GM23338 (cell line): Measurements from ENCODE around the gene GPD2. TPM values are rescaled to one million over a fixed set of nuclear protein-coding genes. Genes with fewer than 3 reads are reported as not detected.

Experiments used
- ATAC-seq: fragments of 200-7000 bp; cut with Tn5 transposase; 3 replicates; pipeline ENCODE4 v1.9.1; 2020
- DNase-seq: peaks from one replicate; pipeline ENCODE4 v3.0.0-alpha.2; 2015; ENCODE audit warnings: low spot score
- H2AFZ ChIP-seq: fragments of 200-600 bp; sonication (generic); 2 replicates; pipeline ENCODE4 v1.8.0; 2016; ENCODE audit warnings: antibody characterized with exemption, mild to moderate bottlenecking, moderate library complexity
- H3F3A ChIP-seq: fragments of 200-600 bp; sonication (generic); replicated peaks from 2 replicates; pipeline ENCODE4 v1.8.0; 2017; ENCODE audit warnings: antibody characterized with exemption, mixed run types, low read depth
- H3K27ac ChIP-seq: fragments of 200-600 bp; sonication (generic); 2 replicates; pipeline ENCODE4 v1.6.1; 2016; ENCODE audit warnings: low read depth
- H3K27me3 ChIP-seq: fragments of 200-600 bp; sonication (generic); 2 replicates; pipeline ENCODE4 v1.8.0; 2016; ENCODE audit warnings: mild to moderate bottlenecking, mixed run types, moderate library complexity; ENCODE audit not compliant: insufficient read depth
- H3K36me3 ChIP-seq: fragments of 200-600 bp; sonication (generic); 2 replicates; pipeline ENCODE4 v1.8.0; 2016; ENCODE audit warnings: mild to moderate bottlenecking; ENCODE audit not compliant: insufficient read depth
- H3K4me1 ChIP-seq: fragments of 200-600 bp; sonication (generic); 2 replicates; pipeline ENCODE4 v1.8.0; 2016; ENCODE audit warnings: mild to moderate bottlenecking, moderate library complexity; ENCODE audit not compliant: insufficient read depth
- H3K4me2 ChIP-seq: fragments of 200-600 bp; sonication (generic); 2 replicates; pipeline ENCODE4 v1.7.1; 2017; ENCODE audit warnings: mixed run types
- H3K4me3 ChIP-seq: fragments of 200-600 bp; sonication (generic); 2 replicates; pipeline ENCODE4 v1.6.1; 2016; ENCODE audit warnings: mixed run types
- H3K79me2 ChIP-seq: fragments of 200-600 bp; sonication (generic); replicated peaks from 2 replicates; pipeline ENCODE4 v1.8.0; 2017; ENCODE audit warnings: mild to moderate bottlenecking; ENCODE audit not compliant: insufficient read depth
- H3K9me2 ChIP-seq: fragments of 200-600 bp; sonication (generic); 2 replicates; pipeline ENCODE4 v1.8.0; 2017; ENCODE audit not compliant: insufficient read depth
- H4K20me1 ChIP-seq: fragments of 200-600 bp; sonication (generic); replicated peaks from 2 replicates; pipeline ENCODE4 v1.8.0; 2017; ENCODE audit warnings: mild to moderate bottlenecking; ENCODE audit not compliant: insufficient read depth
- H3K27ac Mint-ChIP-seq: 2 replicates; pipeline ENCODE4 v1.8.0; 2020; ENCODE audit warnings: inconsistent platforms, mild to moderate bottlenecking, moderate library complexity, mixed read lengths
- H3K27me3 Mint-ChIP-seq: 3 replicates; pipeline ENCODE4 v1.8.0; 2022; ENCODE audit warnings: low read depth, mild to moderate bottlenecking, moderate library complexity, mixed read lengths, inconsistent platforms; ENCODE audit not compliant: insufficient read depth, poor library complexity
- H3K36me3 Mint-ChIP-seq: 3 replicates; pipeline ENCODE4 v1.8.0; 2021; ENCODE audit warnings: low read depth, mild to moderate bottlenecking, inconsistent platforms, moderate library complexity, mixed read lengths
- H3K4me1 Mint-ChIP-seq: 3 replicates; pipeline ENCODE4 v1.8.0; 2020; ENCODE audit warnings: mild to moderate bottlenecking, inconsistent platforms, mixed read lengths
- H3K4me3 Mint-ChIP-seq: 3 replicates; pipeline ENCODE4 v1.8.0; 2021; ENCODE audit warnings: moderate library complexity, mild to moderate bottlenecking, inconsistent platforms, mixed read lengths
- H3K9me3 Mint-ChIP-seq: 3 replicates; pipeline ENCODE4 v1.8.0; 2020; ENCODE audit warnings: moderate library complexity, mild to moderate bottlenecking, inconsistent platforms, mixed read lengths
- CREB1 ChIP-seq: fragments of 250-450 bp; sonication (Bioruptor Pico); IDR thresholded peaks from 2 replicates; pipeline ENCODE4 v1.5.0; 2020; ENCODE audit warnings: low read depth, mild to moderate bottlenecking, moderate library complexity
- ETS1 ChIP-seq: IDR thresholded peaks from 2 replicates; pipeline ENCODE4 v1.6.1; 2016; ENCODE audit warnings: antibody characterized with exemption
- EZH2 ChIP-seq: fragments of 200-600 bp; sonication (generic); IDR thresholded peaks from one replicate; pipeline ENCODE4 v1.8.0; 2017; ENCODE audit warnings: antibody characterized with exemption, mild to moderate bottlenecking, low read depth; ENCODE audit not compliant: unreplicated experiment
- EZH2phosphoT487 ChIP-seq: fragments of 200-600 bp; sonication (generic); IDR thresholded peaks from one replicate; pipeline ENCODE4 v1.8.1; 2018; ENCODE audit warnings: antibody characterized with exemption; ENCODE audit not compliant: unreplicated experiment
- JUNB ChIP-seq: IDR thresholded peaks from one replicate; pipeline ENCODE4 v1.6.1; 2016; ENCODE audit warnings: antibody characterized with exemption; ENCODE audit not compliant: unreplicated experiment
- NANOG ChIP-seq: IDR thresholded peaks from 2 replicates; pipeline ENCODE4 v1.6.1; 2016; ENCODE audit warnings: antibody characterized with exemption, borderline replicate concordance
- POLR2AphosphoS5 ChIP-seq: IDR thresholded peaks from 2 replicates; pipeline ENCODE4 v1.6.1; 2016; ENCODE audit warnings: antibody characterized with exemption, low read depth
- STAT1 ChIP-seq: IDR thresholded peaks from one replicate; pipeline ENCODE4 v1.6.1; 2016; ENCODE audit warnings: antibody characterized with exemption; ENCODE audit not compliant: unreplicated experiment
- ZNF114 ChIP-seq: fragments of 250-450 bp; sonication (Bioruptor Pico); IDR thresholded peaks from 2 replicates; pipeline ENCODE4 v1.5.0; 2020; ENCODE audit warnings: mild to moderate bottlenecking, moderate library complexity
- ZNF331 ChIP-seq: fragments of 250-450 bp; sonication (Bioruptor Pico); IDR thresholded peaks from 2 replicates; pipeline ENCODE4 v1.5.0; 2020; ENCODE audit warnings: low read depth, mild to moderate bottlenecking, moderate library complexity
- polyA plus RNA-seq: library from polyadenylated mRNA; unstranded; fragments of >200 nt; fragmentation: Nextera tagmentation; extraction: Ambion mirVana; gene quantifications from 2 replicates; pipeline ENCODE4 v1.2.1, GENCODE V29; 2016
- total RNA-seq: library from RNA; depleted of rRNA; stranded (reverse); fragments of >200 nt; shearing (Covaris generic); gene quantifications from 2 replicates; pipeline ENCODE4 v1.2.3, GENCODE V29; 2014
- TF ChIP-seq, protein P1 (sequence below), 2 experiments: fragments of 200-600 bp in 1 of 2; sonication (generic) in 1 of 2; conservative IDR thresholded peaks; 2 replicates each; pipeline versions ENCODE4 v1.5.1 to v1.6.1; 2016 to 2017; ENCODE audit warnings: antibody characterized with exemption in 2 of 2, low read depth in 2 of 2, mild to moderate bottlenecking in 2 of 2, moderate library complexity in 1 of 2
- TF ChIP-seq, protein P2 (sequence below): fragments of 250-450 bp; sonication (Bioruptor Pico); IDR thresholded peaks from 2 replicates; pipeline ENCODE4 v1.5.0; 2020; ENCODE audit warnings: mild to moderate bottlenecking, moderate library complexity
- TF ChIP-seq, protein P3 (sequence below): IDR thresholded peaks from one replicate; pipeline ENCODE4 v1.6.1; 2018; ENCODE audit warnings: antibody characterized with exemption; ENCODE audit not compliant: unreplicated experiment

Gene GPD2
- total and polyA plus RNA-seq, 2 experiments from 2014 or later = 9.4 to 67.4 TPM

- no peaks in the 10 kb centered on the region for H3K36me3 Mint-ChIP-seq
- H3K27ac Mint-ChIP-seq = no peak overlapping the region
- Histone ChIP-seq H3K4me3 (no peak overlapping the region), H3K9me2 (peaks cover 4% of the 10 kb centered on the region; the same call in 1 of the 2 replicates), H3K4me2 (no peak overlapping the region), H3K4me1 (peaks cover 5% of the 10 kb centered on the region; the same call in 1 of the 2 replicates), H3F3A (no peaks in the 10 kb centered on the region), H3K36me3 (no peaks in the 10 kb centered on the region), H4K20me1 (no peaks in the 10 kb centered on the region), H3K79me2 (no peaks in the 10 kb centered on the region), H3K27ac (no peak overlapping the region), H2AFZ (no peak overlapping the region), H3K27me3 (no peaks in the 10 kb centered on the region)
- H3K4me3 Mint-ChIP-seq = no peak overlapping the region
- H3K4me1 Mint-ChIP-seq = peaks cover 20% of the 10 kb centered on the region
- DNase-seq (no peak), ATAC-seq (no peak)
- H3K9me3 Mint-ChIP-seq = no peaks in the 10 kb centered on the region
- no peaks in the 10 kb centered on the region for H3K27me3 Mint-ChIP-seq
- TF ChIP-seq, protein P1, sequence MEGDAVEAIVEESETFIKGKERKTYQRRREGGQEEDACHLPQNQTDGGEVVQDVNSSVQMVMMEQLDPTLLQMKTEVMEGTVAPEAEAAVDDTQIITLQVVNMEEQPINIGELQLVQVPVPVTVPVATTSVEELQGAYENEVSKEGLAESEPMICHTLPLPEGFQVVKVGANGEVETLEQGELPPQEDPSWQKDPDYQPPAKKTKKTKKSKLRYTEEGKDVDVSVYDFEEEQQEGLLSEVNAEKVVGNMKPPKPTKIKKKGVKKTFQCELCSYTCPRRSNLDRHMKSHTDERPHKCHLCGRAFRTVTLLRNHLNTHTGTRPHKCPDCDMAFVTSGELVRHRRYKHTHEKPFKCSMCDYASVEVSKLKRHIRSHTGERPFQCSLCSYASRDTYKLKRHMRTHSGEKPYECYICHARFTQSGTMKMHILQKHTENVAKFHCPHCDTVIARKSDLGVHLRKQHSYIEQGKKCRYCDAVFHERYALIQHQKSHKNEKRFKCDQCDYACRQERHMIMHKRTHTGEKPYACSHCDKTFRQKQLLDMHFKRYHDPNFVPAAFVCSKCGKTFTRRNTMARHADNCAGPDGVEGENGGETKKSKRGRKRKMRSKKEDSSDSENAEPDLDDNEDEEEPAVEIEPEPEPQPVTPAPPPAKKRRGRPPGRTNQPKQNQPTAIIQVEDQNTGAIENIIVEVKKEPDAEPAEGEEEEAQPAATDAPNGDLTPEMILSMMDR (conservative IDR thresholded peaks at IDR 0.05; ENCODE audit: low read depth in 2 of 2) = no peak
- no peak for TF ChIP-seq ZNF114
- no peak for TF ChIP-seq POLR2AphosphoS5
- no peak for TF ChIP-seq CREB1 (CRISPR knock-in tag)
- no peak for TF ChIP-seq ZNF331 (CRISPR knock-in tag)
- TF ChIP-seq, protein P2, sequence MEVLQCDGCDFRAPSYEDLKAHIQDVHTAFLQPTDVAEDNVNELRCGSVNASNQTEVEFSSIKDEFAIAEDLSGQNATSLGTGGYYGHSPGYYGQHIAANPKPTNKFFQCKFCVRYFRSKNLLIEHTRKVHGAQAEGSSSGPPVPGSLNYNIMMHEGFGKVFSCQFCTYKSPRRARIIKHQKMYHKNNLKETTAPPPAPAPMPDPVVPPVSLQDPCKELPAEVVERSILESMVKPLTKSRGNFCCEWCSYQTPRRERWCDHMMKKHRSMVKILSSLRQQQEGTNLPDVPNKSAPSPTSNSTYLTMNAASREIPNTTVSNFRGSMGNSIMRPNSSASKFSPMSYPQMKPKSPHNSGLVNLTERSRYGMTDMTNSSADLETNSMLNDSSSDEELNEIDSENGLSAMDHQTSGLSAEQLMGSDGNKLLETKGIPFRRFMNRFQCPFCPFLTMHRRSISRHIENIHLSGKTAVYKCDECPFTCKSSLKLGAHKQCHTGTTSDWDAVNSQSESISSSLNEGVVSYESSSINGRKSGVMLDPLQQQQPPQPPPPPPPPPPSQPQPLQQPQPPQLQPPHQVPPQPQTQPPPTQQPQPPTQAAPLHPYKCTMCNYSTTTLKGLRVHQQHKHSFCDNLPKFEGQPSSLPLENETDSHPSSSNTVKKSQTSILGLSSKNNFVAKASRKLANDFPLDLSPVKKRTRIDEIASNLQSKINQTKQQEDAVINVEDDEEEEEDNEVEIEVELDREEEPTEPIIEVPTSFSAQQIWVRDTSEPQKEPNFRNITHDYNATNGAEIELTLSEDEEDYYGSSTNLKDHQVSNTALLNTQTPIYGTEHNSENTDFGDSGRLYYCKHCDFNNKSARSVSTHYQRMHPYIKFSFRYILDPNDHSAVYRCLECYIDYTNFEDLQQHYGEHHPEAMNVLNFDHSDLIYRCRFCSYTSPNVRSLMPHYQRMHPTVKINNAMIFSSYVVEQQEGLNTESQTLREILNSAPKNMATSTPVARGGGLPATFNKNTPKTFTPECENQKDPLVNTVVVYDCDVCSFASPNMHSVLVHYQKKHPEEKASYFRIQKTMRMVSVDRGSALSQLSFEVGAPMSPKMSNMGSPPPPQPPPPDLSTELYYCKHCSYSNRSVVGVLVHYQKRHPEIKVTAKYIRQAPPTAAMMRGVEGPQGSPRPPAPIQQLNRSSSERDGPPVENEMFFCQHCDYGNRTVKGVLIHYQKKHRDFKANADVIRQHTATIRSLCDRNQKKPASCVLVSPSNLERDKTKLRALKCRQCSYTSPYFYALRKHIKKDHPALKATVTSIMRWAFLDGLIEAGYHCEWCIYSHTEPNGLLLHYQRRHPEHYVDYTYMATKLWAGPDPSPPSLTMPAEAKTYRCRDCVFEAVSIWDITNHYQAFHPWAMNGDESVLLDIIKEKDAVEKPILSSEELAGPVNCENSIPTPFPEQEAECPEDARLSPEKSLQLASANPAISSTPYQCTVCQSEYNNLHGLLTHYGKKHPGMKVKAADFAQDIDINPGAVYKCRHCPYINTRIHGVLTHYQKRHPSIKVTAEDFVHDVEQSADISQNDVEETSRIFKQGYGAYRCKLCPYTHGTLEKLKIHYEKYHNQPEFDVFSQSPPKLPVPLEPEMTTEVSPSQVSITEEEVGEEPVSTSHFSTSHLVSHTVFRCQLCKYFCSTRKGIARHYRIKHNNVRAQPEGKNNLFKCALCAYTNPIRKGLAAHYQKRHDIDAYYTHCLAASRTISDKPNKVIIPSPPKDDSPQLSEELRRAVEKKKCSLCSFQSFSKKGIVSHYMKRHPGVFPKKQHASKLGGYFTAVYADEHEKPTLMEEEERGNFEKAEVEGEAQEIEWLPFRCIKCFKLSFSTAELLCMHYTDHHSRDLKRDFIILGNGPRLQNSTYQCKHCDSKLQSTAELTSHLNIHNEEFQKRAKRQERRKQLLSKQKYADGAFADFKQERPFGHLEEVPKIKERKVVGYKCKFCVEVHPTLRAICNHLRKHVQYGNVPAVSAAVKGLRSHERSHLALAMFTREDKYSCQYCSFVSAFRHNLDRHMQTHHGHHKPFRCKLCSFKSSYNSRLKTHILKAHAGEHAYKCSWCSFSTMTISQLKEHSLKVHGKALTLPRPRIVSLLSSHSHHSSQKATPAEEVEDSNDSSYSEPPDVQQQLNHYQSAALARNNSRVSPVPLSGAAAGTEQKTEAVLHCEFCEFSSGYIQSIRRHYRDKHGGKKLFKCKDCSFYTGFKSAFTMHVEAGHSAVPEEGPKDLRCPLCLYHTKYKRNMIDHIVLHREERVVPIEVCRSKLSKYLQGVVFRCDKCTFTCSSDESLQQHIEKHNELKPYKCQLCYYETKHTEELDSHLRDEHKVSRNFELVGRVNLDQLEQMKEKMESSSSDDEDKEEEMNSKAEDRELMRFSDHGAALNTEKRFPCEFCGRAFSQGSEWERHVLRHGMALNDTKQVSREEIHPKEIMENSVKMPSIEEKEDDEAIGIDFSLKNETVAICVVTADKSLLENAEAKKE (CRISPR knock-in tag) = no peak
- no peak for TF ChIP-seq EZH2
- no peak for TF ChIP-seq STAT1
- TF ChIP-seq EZH2phosphoT487 = no peak
- no peak for TF ChIP-seq JUNB
- TF ChIP-seq, protein P3, sequence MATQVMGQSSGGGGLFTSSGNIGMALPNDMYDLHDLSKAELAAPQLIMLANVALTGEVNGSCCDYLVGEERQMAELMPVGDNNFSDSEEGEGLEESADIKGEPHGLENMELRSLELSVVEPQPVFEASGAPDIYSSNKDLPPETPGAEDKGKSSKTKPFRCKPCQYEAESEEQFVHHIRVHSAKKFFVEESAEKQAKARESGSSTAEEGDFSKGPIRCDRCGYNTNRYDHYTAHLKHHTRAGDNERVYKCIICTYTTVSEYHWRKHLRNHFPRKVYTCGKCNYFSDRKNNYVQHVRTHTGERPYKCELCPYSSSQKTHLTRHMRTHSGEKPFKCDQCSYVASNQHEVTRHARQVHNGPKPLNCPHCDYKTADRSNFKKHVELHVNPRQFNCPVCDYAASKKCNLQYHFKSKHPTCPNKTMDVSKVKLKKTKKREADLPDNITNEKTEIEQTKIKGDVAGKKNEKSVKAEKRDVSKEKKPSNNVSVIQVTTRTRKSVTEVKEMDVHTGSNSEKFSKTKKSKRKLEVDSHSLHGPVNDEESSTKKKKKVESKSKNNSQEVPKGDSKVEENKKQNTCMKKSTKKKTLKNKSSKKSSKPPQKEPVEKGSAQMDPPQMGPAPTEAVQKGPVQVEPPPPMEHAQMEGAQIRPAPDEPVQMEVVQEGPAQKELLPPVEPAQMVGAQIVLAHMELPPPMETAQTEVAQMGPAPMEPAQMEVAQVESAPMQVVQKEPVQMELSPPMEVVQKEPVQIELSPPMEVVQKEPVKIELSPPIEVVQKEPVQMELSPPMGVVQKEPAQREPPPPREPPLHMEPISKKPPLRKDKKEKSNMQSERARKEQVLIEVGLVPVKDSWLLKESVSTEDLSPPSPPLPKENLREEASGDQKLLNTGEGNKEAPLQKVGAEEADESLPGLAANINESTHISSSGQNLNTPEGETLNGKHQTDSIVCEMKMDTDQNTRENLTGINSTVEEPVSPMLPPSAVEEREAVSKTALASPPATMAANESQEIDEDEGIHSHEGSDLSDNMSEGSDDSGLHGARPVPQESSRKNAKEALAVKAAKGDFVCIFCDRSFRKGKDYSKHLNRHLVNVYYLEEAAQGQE = no peak
- TF ChIP-seq NANOG = no peak
- no peak for TF ChIP-seq ETS1
Measured at GRCh38 chr2:156429211-156429610, 7.0 kb upstream of the GPD2 start.
